GM19328 (cell line): Measurements from ENCODE around the gene DHRS7C.
"Not testable (repeated sequence)": the region's sequence is repeated elsewhere in the genome, so short reads cannot be mapped to it uniquely, and the experiment has no call there.

ENCODE experiments used
- ATAC-seq: cut with Tn5 transposase; IDR thresholded peaks from one replicate; pipeline ENCODE4 v1.9.1; 2021; ENCODE audit warnings: mild to moderate bottlenecking, moderate library complexity; ENCODE audit not compliant: unreplicated experiment

DHRS7C gene

GRCh38 chr17:9810100-9810949, 18.9 kb upstream of the DHRS7C start:
- no peak for ATAC-seq

GRCh38 chr17:9809409-9809808, 18.0 kb upstream of the DHRS7C start:
- ATAC-seq = no peak

GRCh38 chr17:9806699-9807098, 15.3 kb upstream of the DHRS7C start:
- ATAC-seq = no peak

- ATAC-seq = no peak
Measured at GRCh38 chr17:9805769-9806168, 14.4 kb upstream of the DHRS7C start.

GRCh38 chr17:9802697-9803096, 11.3 kb upstream of the DHRS7C start:
- ATAC-seq = no peak

- ATAC-seq = no peak
Measured at GRCh38 chr17:9802294-9802693, 10.9 kb upstream of the DHRS7C start.

GRCh38 chr17:9801505-9801904, 10.1 kb upstream of the DHRS7C start:
- no peak for ATAC-seq

GRCh38 chr17:9798724-9799123, 7.3 kb upstream of the DHRS7C start:
- no peak for ATAC-seq

GRCh38 chr17:9798008-9798407, 6.6 kb upstream of the DHRS7C start:
- ATAC-seq = no peak

- ATAC-seq = no peak
Measured at GRCh38 chr17:9792181-9792840, 919 bp upstream of the DHRS7C start.

- ATAC-seq = no peak
Measured at GRCh38 chr17:9790316-9790715, 1.1 kb downstream of the DHRS7C start.

GRCh38 chr17:9788601-9789000, 2.8 kb downstream of the DHRS7C start:
- no peak for ATAC-seq

GRCh38 chr17:9784544-9784943, 6.8 kb downstream of the DHRS7C start:
- ATAC-seq = no peak

- ATAC-seq = not testable (repeated sequence)
Measured at GRCh38 chr17:9783465-9783864, 7.9 kb downstream of the DHRS7C start.

- no peak for ATAC-seq
Measured at GRCh38 chr17:9783050-9783449, 8.3 kb downstream of the DHRS7C start.

GRCh38 chr17:9780552-9780951, 10.8 kb downstream of the DHRS7C start:
- ATAC-seq = no peak

GRCh38 chr17:9776911-9777310, 14.5 kb downstream of the DHRS7C start:
- no peak for ATAC-seq

GRCh38 chr17:9772658-9773057, 18.7 kb downstream of the DHRS7C start:
- no peak for ATAC-seq

GRCh38 chr17:9771465-9771864, 19.9 kb downstream of the DHRS7C start:
- ATAC-seq = no peak

- no peak for ATAC-seq
Measured at GRCh38 chr17:9769036-9769695, 22.2 kb downstream of the DHRS7C start.

GRCh38 chr17:9768381-9768934, 22.9 kb downstream of the DHRS7C start:
- ATAC-seq = no peak
